NCI-H82 (cell line): ENCODE measurements around the gene DKK2.

Experiments
- DNase-seq: peaks from one replicate; lab custom pipeline; 2025; lab: John Stamatoyannopoulos, UW

Gene DKK2, protein sequence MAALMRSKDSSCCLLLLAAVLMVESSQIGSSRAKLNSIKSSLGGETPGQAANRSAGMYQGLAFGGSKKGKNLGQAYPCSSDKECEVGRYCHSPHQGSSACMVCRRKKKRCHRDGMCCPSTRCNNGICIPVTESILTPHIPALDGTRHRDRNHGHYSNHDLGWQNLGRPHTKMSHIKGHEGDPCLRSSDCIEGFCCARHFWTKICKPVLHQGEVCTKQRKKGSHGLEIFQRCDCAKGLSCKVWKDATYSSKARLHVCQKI

DNA sequence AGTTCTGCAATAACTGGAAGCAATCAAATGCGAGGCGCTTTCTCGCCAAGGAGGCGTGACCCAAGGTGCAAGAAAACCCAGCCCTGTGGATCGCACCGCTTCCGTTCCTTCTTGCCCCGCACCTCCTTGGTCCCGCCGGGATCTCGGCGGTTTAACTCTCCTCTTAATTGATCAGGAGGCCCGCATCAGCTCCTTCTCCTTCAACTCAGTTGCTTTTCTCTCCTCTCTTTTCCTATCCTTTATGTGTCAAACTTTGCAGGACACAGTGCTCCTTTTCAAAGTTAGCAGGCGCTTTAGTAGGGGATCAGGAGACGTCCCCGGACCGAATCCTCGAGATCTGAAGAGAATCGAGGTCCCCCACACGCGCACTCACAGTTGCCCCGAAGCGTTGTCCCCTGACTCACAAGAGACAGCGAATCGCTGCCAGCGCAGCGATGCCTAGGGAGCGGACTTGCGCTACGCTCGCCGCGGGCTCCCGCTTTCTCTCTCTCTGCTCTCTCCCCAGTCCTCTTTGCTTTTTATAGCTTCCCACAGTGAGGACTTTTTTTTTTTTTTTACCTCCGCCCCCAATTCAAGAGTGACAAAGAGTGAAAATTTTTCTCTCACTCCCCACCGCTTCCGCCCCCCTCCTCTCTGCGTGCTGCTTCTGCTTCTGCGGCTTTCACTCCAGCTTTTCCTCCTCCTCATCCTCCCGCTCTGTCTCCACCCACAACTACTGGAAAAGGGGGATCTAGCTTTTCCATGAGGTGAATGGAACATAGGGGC is at the start of gene DKK2:
TSS of gene DKK2 (minus strand) at position 495 of the 765 bp plus-strand sequence. CDS start 722 bp downstream, outside the sequence.
- peak; percentile 9 for DNase-seq

DNA sequence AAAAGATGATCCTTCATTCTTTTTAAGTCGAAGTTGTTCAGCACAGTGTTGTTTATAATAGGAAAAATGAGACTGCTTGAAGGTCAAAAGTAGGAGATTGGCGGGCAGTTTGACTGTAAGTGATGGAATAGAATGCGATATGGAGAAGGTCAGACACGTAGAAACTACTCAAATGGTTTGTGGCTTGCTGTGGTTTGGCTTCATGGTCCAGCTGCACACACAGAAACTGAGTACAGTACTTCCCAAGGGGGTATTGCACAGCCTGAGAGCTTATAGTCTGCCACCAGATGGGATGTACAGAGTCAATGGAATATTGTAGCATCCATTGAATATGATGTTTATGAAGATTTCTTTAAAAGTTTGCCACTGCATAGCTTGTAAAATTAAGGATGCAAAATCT is 41.1 kb upstream of the DKK2 start:
- no peak for DNase-seq

DNA sequence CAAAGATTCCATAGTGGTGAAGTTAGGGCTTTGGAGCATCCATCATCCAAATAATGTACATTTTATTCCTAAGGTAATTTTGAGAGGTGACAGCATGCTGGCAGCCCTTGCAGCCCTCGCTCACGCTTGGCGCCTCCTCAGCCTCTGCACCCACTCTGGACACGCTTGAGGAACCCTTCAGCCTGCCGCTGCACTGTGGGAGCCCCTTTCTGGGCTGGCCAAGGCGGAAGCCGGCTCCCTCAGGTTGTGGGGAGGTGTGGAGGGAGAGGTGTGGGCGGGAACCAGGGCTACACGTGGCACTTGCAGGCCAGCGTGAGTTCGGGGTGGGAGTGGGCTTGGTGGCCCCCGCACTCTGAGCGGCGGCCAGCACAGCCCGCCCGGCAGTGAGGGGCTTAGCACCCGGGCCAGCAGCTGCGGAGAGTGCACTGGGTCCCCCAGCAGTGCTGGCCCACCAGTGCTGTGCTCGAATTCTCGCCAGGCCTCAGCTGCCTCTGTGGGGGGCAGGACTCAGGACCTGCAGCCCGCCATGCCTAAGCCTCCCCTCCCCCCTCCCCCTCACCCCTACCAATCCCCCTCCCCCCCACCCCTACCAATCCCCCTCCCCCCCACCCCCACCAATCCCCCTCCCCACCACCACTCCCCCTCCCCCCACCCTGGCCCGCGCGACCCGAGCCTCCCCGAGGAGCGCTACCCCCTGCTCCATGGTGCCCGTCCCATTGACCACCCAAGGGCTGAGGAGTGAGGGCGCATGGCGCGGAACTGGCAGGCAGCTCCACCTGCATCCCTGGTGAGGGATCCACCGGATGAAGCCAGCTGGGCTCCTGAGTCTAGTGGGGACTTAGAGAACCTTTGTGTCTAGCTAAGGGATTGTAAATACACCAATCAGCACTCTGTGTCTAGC is 37.0 kb upstream of the DKK2 start:
- DNase-seq, result no peak

DNA sequence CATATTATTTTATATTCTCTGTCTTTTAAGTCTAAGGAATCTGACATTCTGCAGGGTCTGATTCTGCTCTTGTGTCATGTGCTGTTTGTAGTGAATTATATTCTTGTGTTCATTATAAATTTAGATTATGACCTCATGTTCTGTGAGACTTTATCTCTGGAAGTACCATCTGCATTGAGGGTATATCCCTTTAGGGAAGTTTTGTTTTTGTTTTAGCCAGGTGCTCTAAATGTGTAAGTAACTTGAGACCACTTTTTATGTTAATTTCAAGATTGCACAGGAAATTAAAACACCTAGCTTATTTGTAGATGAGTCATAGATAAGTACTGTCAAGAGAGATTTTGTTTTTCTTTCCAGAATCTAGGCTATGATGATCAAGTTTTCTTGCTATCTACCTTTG is 35.0 kb upstream of the DKK2 start:
- no peak for DNase-seq

DNA sequence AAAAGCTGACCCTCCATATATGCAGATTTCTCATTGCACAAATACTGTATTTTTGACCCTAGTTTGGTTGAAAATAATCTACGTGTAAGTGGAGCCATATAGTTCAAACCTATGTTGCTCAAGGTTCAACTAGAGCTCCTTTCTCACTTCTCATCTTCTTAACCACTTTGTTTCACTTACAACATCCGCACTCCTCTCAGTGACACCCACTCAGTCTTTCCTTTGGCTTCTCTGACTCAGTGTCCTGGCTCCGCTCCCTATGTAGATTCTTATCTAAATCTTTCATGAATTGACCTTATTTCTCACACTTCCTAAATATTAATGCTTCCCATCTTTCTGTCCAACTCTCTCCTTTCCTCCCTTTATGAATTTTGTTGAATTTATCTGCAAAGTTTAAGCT is 32.9 kb upstream of the DKK2 start:
- DNase-seq, result no peak

DNA sequence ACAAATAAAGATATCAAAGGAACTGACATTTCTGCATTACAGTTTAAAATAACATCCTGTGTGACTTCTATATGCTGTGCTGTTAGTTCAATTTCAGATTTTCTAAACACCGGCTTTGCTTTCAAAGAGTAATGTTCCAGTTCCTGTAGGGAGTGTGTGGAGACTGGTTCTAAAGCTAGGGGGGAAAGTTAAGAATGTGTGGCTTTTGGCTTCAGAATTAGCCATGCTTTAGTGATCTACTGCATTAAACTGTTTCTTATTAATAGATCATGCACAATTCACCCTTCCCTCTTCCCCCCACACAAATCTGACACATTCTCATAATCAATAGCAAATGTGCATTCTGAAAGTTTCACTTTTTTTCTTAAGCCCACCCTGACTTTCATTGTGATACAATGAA is 32.0 kb upstream of the DKK2 start:
- no peak for DNase-seq

DNA sequence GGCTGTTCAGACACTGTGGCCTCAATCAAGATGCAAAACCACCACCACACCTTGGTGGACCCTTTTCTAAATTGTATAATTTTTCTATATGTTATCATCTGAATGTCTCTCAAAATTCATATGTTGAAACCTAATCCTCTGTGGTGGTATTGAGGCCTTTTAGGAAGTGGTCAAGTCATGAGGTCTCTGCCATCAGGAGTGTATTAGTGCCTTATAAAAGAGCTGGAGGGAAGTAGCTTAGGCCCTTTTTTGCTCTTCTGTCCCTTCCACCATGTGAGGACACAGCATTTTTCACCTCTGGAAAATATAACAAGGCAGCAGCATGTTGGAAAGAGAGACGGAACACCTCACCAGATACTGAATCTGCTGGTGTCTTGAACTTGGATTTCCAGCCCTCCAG is 30.5 kb upstream of the DKK2 start:
- no peak for DNase-seq

DNA sequence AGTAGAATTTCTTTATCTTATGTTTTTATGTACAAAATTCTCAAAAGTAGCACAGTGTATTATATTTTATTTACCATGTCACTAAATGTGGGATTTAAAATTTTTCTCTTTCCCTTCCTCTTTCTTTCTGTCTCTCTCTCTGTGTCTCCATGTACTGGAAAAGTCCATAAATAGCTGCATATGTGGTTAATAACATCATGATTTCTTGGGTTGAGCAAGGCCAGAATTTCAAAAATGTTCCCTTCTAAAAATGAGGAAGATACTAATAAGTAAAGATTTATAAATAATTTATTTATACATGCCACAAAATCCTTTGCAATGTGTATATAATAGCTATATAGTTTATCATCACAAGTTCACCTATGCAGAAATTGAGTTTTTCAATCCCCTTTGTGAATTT is 29.1 kb upstream of the DKK2 start:
- DNase-seq, result no peak

DNA sequence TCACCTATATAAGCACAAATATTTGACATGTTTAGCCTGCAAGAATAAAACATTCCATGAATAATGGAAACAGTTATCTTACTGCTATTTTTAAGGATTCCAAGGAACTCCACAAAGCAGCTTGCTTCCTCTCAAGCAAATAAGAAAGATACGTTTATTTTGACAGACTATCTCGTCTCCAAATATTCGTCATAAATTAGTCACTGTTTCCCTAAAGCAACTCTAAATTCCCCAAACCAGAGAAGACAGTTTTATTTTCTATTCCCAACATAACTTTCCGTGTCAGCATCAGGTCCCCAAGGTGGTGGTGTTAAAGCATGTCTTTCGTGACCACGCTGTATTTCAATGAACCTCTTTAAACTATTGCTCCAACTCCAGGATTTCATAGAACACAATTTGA is 24.3 kb upstream of the DKK2 start:
- no peak for DNase-seq

DNA sequence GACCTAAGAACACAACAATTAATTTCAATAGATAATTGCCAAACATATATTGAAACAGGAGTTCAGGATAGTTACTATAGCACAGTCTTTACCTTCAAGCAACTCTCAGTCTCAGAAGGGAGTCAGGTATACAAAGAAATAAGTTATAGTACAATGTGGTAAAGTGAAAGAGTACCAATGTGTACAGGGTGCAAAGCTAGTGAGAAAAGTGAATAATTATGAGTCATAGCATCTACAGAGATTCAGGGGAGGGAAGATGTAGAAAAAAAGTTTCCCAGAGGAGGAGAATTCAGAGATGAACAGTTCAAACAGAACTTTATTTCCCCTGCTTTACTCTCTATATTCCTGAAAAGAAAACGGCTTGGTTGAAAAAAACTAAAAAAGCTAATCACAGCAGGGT is 22.7 kb upstream of the DKK2 start:
- no peak for DNase-seq

DNA sequence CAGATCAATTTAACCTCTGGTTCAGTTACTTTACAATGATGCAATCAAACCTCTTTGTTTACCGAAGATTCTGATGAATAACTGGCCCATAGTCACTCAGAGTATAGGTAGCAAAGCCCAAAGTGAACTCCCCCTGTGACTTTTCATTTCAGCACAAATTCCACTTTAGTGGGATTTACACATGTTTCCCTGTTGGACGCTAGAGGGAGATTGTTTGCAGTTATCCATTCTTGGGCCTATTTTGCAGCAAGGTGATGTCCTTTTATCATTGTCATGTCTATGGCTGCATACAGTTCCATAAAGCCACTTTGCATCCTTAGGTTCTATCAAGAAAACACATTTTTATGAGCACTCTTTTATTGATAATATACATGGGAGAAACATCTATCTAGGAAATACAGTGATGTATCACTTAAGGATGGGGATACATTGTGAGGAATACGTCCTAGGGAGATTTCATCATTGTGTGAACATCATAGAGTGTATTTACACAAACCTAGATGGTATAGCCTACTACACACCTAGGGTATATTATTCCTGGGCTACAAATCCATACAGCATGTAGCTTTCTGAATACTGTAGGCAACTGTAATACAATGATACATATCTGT is 14.5 kb upstream of the DKK2 start:
- DNase-seq, result peak; percentile 18

DNA sequence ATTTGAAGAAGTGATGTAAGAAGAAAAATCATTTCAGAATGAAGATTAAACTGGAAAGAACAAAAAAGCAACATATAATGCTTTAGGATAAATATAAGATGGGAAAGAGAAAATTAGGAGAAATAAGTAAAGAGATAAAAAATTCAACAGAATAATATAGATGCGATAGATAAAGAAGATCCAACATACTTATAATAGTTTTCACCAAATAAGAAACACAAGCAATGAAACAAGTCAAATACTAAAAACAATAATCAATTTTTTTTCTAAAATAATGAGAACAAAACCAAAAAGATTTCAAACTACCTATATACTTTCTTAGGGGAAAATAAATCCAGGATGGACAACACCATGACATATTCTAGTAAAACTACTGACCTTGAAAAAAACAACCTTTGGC is 10.1 kb upstream of the DKK2 start:
- DNase-seq, result no peak

DNA sequence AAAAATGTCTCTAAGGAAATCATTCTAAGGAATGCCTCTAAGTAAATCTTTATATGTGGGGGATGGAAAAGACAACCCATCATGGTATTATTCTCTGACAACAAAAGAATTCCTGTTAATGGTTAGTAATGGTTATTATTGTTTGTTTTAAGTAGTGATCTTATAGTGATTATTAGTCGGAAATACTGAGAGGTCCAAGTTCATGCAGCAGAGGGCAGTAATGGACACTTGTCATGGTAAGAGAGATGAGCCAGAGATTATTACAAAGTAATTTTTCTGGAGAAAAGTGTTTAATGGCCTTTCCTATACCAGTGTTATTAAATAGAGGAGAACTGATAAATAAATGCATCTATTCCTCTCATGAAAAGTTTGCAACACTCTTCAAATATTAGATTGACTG is 8.1 kb upstream of the DKK2 start:
- no peak for DNase-seq

DNA sequence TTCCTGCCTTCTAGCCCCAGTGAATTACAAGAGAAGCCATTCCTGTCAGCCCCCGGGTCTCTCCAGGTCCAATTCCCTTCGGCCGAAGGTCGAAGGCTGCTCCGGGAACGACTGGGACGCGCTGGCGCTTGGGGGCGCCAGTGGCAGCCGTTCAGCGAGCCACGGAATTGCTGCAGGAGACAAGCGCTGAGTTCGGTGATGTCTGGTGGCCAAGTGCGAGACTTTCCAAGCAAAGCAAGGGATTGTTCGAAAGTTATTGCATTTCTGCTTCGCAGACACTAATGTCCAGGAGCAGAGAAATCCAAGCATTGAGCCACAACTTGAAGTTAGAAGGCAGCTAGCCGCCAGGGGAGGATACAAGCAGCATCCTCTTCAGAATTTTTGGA is 1.1 kb upstream of the DKK2 start:
- DNase-seq, result peak; percentile 33

DNA sequence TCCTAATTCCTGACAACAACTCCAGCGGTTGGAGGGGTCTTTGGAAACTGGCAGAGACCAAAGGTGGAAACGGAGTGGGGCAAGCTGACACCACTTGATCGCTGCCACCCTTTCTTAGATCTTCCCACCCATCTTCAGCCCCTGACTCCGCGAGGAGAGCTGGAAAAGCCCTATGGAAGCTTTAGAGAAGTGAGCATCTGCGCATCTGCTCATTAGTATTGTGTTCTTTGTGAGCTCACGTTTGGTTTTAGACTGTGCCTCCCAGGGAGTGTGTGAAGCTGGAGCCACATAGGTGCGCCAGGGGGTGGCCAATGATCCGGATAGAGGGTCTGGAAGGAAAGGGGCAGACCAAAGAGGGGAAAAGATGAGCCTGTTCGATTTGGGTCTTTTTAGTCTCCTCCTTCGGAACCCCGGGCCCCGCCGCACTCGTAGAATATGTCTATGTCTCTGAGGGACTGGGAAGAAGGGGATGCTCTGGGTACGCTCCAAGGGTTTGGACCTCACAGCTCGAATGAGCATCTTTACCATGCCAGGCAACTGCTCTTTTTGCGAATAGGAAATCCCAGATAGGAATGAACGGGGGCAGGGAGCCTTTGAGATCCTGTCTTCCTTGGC is 578 bp upstream of the DKK2 start:
- DNase-seq, result peak; percentile 11

DNA sequence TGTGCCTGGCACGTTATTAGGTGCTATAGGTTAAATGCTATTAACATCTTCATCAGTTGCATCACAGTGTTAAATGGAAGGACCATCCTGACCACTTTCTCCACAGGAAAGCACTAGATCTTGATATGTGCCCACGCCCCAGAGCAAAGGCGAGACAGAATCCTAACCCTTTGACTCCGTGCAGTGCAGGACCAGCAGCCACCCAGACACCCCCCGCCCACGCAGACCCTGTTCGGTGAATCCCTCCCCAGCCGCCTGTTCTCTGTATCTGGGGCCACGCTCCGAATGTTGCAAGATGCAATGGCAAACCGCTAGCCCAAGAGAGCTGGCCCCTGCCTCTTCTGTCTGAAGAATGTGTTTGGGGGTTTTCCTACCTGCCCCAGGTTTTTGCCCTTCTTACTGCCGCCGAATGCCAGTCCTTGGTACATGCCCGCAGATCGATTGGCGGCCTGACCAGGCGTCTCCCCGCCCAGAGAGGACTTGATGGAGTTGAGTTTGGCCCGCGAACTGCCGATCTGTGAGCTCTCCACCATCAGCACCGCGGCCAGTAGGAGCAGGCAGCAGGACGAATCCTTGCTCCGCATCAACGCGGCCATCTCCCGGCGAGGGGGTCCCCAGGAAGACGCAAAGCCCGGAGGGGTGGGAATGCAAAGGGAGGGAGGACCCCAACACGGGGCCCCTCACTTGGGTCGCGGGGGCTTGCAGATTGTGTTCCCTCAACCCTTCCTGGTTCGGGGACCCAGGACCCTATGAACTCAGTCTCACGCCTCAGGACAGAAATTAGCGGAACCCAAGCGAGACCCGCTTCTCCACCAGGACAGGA is 906 bp downstream of the DKK2 start:
- DNase-seq, result no peak

DNA sequence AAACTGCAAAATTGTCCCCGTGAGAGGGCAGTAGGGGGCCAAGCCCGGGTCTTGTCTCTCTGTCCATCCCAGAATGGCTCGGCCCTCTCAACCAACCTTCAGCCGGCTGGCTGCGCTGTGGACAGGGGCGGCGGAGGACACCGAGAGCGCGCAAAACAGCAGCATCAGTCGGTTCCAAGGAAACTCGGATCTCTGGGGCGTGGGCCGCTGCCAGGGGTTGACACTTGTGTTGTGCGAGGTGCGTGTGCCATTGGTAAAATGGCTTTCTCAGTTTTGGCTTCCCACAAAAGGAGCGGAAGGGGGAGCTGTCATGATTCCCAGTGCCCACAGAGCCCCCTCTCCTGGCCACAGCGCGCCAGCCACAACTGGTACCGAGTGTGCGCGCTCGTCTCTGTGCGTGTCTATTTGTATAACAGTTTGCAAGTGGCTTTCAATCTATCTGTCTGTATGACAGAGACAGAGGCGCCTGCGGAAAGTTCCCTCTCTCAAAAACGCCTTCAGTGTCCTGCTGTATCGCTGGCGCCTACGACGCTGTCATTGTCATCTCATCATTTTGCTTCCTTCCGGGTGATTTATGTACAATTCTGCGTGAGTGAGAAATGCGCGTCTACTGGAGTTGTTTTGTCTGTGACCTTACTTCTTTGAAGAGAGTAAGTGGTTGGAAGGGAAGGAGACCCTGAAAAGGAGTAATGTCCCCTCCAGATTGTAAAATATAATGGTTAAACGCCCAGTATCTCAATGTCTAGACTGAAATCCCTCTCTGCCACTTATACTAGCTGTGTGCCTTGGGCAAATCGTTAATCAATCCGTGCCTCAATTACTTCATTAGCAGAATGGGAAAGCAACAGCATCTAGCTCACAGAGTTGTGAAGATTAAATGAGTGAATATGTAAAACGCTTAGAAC is 1.8 kb downstream of the DKK2 start:
- DNase-seq, result no peak

DNA sequence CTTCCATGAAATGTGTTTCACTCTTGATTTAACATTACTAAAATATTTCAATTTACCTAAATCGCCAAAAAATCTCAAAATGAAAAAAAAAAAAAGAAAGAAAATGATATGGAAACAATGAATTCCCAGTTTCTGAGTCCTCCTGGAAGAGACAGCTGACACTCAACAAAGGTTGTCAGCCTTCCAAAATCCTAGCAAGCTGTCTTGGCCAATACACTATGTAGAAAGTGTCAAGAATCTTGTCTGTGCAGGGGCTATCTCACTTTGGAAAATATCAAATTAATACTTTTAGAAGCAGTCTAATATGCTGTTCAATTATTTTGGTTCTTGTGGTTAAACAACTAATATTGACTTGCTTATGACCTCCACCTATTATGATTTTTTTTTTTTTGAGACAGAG is 8.7 kb downstream of the DKK2 start:
- no peak for DNase-seq

DNA sequence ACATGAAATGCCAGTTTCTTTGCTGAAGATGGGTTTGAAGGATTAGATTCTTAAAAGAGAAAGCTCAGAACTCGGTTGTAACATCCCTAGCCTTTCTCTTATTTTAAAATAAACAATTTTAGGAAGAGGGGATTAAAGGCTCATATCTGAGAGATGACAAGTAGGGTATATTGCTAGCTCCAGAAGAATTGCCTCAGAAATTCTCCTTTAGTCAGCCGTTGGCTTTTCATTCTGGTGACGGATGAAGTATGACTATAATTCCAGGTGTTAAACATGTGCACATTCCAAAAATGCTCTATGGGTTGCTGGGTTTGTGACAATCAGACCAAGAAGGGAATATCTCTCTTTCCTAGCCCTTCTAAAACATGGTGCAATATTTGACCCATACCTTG is 17.8 kb downstream of the DKK2 start:
- DNase-seq, result no peak
